ENCODE data around the gene GPD1.

DNA sequence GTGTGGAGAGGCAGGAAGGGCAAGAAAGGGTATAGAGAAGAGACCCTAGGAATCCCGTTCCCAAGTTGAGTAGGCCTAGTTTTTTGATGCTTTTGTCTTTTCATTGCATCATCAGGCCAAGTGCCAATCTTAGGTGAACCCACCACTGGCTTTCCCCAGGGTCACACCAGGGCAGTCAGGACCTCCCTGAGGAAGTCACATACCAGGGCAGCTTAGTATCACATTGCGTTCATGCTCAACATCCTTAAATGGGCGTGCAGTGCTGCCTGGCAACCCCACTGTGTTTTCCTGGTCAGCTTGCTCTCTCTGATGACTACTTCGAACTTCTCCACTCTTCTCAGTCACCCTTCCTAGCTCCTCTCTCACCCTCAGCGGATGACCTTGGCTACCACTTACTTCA is 37.4 kb upstream of the GPD1 start:
- TF ChIP-seq, protein P1, sequence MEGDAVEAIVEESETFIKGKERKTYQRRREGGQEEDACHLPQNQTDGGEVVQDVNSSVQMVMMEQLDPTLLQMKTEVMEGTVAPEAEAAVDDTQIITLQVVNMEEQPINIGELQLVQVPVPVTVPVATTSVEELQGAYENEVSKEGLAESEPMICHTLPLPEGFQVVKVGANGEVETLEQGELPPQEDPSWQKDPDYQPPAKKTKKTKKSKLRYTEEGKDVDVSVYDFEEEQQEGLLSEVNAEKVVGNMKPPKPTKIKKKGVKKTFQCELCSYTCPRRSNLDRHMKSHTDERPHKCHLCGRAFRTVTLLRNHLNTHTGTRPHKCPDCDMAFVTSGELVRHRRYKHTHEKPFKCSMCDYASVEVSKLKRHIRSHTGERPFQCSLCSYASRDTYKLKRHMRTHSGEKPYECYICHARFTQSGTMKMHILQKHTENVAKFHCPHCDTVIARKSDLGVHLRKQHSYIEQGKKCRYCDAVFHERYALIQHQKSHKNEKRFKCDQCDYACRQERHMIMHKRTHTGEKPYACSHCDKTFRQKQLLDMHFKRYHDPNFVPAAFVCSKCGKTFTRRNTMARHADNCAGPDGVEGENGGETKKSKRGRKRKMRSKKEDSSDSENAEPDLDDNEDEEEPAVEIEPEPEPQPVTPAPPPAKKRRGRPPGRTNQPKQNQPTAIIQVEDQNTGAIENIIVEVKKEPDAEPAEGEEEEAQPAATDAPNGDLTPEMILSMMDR (IDR thresholded peaks at IDR 0.05 in 8 of 11, conservative IDR thresholded peaks at IDR 0.05 in 3 of 11), result no peak
- TF ChIP-seq POLR2A (IDR thresholded peaks at IDR 0.05) (no peak), POLR2AphosphoS5 (IDR thresholded peaks at IDR 0.05) (peak in 1 of 3 donors; percentile 26)

Data from spleen (tissue), 7 donors.